ENCODE results near the gene CLIC3.
A peak's percentile ranks its signal among the peaks of the same experiment; 100 is the strongest.

CLIC3 gene

GRCh38 chr9:137030538-137031527 lies 34.5 kb upstream of the CLIC3 start:
- peak; percentile 52 for DNase-seq (ENCODE audit: low spot score)

- no peak for DNase-seq (ENCODE audit: low spot score)
These were observed 33.6 kb upstream of the CLIC3 start for GRCh38 chr9:137030006-137030405.

- DNase-seq (ENCODE audit: low spot score), result peak; percentile 83
These were observed 32.9 kb upstream of the CLIC3 start for GRCh38 chr9:137029058-137029936.

- DNase-seq (ENCODE audit: low spot score), result peak; percentile 48
These were observed 32.1 kb upstream of the CLIC3 start for GRCh38 chr9:137028263-137029057.

GRCh38 chr9:137027369-137028262 lies 31.2 kb upstream of the CLIC3 start, which contains the start of gene ABCA2:
TSS of gene ABCA2 (minus strand) at chr9:137028237. CDS start at chr9:137028140, 97 bp downstream.
- DNase-seq (ENCODE audit: low spot score), result no peak

GRCh38 chr9:137026828-137027227 lies 30.5 kb upstream of the CLIC3 start:
- DNase-seq (ENCODE audit: low spot score), result no peak

GRCh38 chr9:137026384-137026783 lies 30.0 kb upstream of the CLIC3 start:
- no peak for DNase-seq (ENCODE audit: low spot score)

- peak; percentile 63 for DNase-seq (ENCODE audit: low spot score)
These were observed 29.2 kb upstream of the CLIC3 start for GRCh38 chr9:137025517-137025966.

GRCh38 chr9:137023583-137023991 lies 27.2 kb upstream of the CLIC3 start:
- DNase-seq (ENCODE audit: low spot score), result no peak

GRCh38 chr9:137023157-137023556 lies 26.8 kb upstream of the CLIC3 start:
- no peak for DNase-seq (ENCODE audit: low spot score)

GRCh38 chr9:137022662-137023008 lies 26.3 kb upstream of the CLIC3 start:
- DNase-seq (ENCODE audit: low spot score), result no peak

- DNase-seq (ENCODE audit: low spot score), result peak; percentile 72
These were observed 25.8 kb upstream of the CLIC3 start for GRCh38 chr9:137021979-137022661.

GRCh38 chr9:137021568-137021978 lies 25.2 kb upstream of the CLIC3 start:
- no peak for DNase-seq (ENCODE audit: low spot score)

GRCh38 chr9:137020771-137021567 lies 24.6 kb upstream of the CLIC3 start:
- no peak for DNase-seq (ENCODE audit: low spot score)

- no peak for DNase-seq (ENCODE audit: low spot score)
These were observed 23.7 kb upstream of the CLIC3 start for GRCh38 chr9:137019891-137020683.

- no peak for DNase-seq (ENCODE audit: low spot score)
These were observed 22.6 kb upstream of the CLIC3 start for GRCh38 chr9:137018761-137019559.

GRCh38 chr9:137017791-137018497 lies 21.6 kb upstream of the CLIC3 start:
- DNase-seq (ENCODE audit: low spot score), result no peak
